Right ventricle myocardium superior (tissue), 1 donor: ENCODE data around the gene CEND1. TPM values are rescaled to one million over a fixed set of nuclear protein-coding genes. Genes with fewer than 3 reads are reported as not detected.

Source experiments
- ATAC-seq: fragments of 200-7000 bp; cut with Tn5 transposase; one replicate; pipeline ENCODE4 v1.9.1; 2020; ENCODE audit warnings: mild to moderate bottlenecking; ENCODE audit not compliant: poor library complexity
- DNase-seq: peaks from one replicate; pipeline ENCODE4 v3.0.0-alpha.2; 2020
- intact Hi-C: fragments of 100-400 bp; cut with DNase I; formaldehyde crosslinking; loops from one replicate; pipeline ENCODE4 v1.11.2; 2022
- total RNA-seq: library from RNA; stranded (reverse); fragmentation: NEBNext Ultra II Directional; extraction: Animal tissue kit (Norgen Biotek cat#: 25700); gene quantifications from one replicate; pipeline ENCODE4 v1.2.1, GENCODE V29; 2021
- donor health status: DM: no; HTN: yes; CAD: no; lungs with severe emphysema.

CEND1 gene
- total RNA-seq, 1 donor from 2014 or later = 0.19 TPM

- ATAC-seq (no peak), DNase-seq (no peak)
- intact Hi-C loops = no loop called here
Measured at GRCh38 chr11:801097-801780, 11.3 kb upstream of the CEND1 start.

- DNase-seq (no peak), ATAC-seq (no peak)
- intact Hi-C loops = no loop called here
Measured at GRCh38 chr11:800473-800872, 10.6 kb upstream of the CEND1 start.

- no peak for ATAC-seq
- intact Hi-C loops = no loop called here
- no peak for DNase-seq
Measured at GRCh38 chr11:799641-800316, 9.9 kb upstream of the CEND1 start.

GRCh38 chr11:798093-798713, 8.3 kb upstream of the CEND1 start, which contains the start of gene SLC25A22:
TSS of gene SLC25A22 (minus strand) at chr11:798281. CDS start at chr11:795006, 3,275 bp downstream.
- intact Hi-C loops = no loop called here

GRCh38 chr11:797296-798092, 7.6 kb upstream of the CEND1 start:
- ATAC-seq = peak; percentile 59
- intact Hi-C loops = no loop called here
- peak; percentile 83 for DNase-seq

More at GRCh38 chr11:798093-798713, 8.3 kb upstream of the CEND1 start, which contains the start of gene SLC25A22:
- DNase-seq (peak; percentile 88), ATAC-seq (peak; percentile 81)

- intact Hi-C loops = no loop called here
- ATAC-seq = no peak
Measured at GRCh38 chr11:796565-797295, 6.8 kb upstream of the CEND1 start.

GRCh38 chr11:795634-796564, 6.0 kb upstream of the CEND1 start:
- intact Hi-C loops = no loop called here
- ATAC-seq (peak; percentile 55), DNase-seq (peak; percentile 84)

More at GRCh38 chr11:796565-797295, 6.8 kb upstream of the CEND1 start:
- DNase-seq = no peak

GRCh38 chr11:794766-795633, 5.1 kb upstream of the CEND1 start:
- ATAC-seq = no peak
- intact Hi-C loops = no loop called here
- no peak for DNase-seq

GRCh38 chr11:794013-794765, 4.3 kb upstream of the CEND1 start:
- intact Hi-C loops = no loop called here
- ATAC-seq (no peak), DNase-seq (no peak)

- intact Hi-C loops = no loop called here
- no peak for DNase-seq
Measured at GRCh38 chr11:793556-793955, 3.7 kb upstream of the CEND1 start.

GRCh38 chr11:792873-793272, 3.0 kb upstream of the CEND1 start:
- intact Hi-C loops = no loop called here
- ATAC-seq (no peak), DNase-seq (no peak)

More at GRCh38 chr11:793556-793955, 3.7 kb upstream of the CEND1 start:
- no peak for ATAC-seq

- no peak for DNase-seq
Measured at GRCh38 chr11:792535-792821, 2.6 kb upstream of the CEND1 start.

GRCh38 chr11:791658-792534, 2.0 kb upstream of the CEND1 start:
- DNase-seq = no peak
- intact Hi-C loops = no loop called here
- no peak for ATAC-seq

More at GRCh38 chr11:792535-792821, 2.6 kb upstream of the CEND1 start:
- intact Hi-C loops = no loop called here
- no peak for ATAC-seq

GRCh38 chr11:790721-791564, 1.1 kb upstream of the CEND1 start:
- intact Hi-C loops = no loop called here
- ATAC-seq = no peak
- no peak for DNase-seq
